GM19351 (cell line): ENCODE measurements around the gene CFAP299.
A peak's percentile ranks its signal among the peaks of the same experiment; 100 is the strongest.
"Not testable (repeated sequence)": the region's sequence is repeated elsewhere in the genome, so short reads cannot be mapped to it uniquely, and the experiment has no call there.

Experiments
- ATAC-seq: cut with Tn5 transposase; IDR thresholded peaks from one replicate; pipeline ENCODE4 v1.9.1; 2021; ENCODE audit warnings: mild to moderate bottlenecking, moderate library complexity; ENCODE audit not compliant: unreplicated experiment

The CFAP299 gene

GRCh38 chr4:80324171-80324570, 11.4 kb upstream of the CFAP299 start:
- ATAC-seq = no peak

- no peak for ATAC-seq
Observed at GRCh38 chr4:80331693-80332092, 3.8 kb upstream of the CFAP299 start.

- ATAC-seq = no peak
Observed at GRCh38 chr4:80333121-80333520, 2.4 kb upstream of the CFAP299 start.

- no peak for ATAC-seq
Observed at GRCh38 chr4:80334568-80334967, 962 bp upstream of the CFAP299 start.

- ATAC-seq = no peak
Observed at GRCh38 chr4:80335226-80335553, 340 bp upstream of the CFAP299 start.

- no peak for ATAC-seq
Observed at GRCh38 chr4:80336582-80336981, 1.1 kb downstream of the CFAP299 start.

- no peak for ATAC-seq
Observed at GRCh38 chr4:80340036-80340435, 4.5 kb downstream of the CFAP299 start.

GRCh38 chr4:80342684-80343083, 7.2 kb downstream of the CFAP299 start:
- ATAC-seq = not testable (repeated sequence)

- ATAC-seq = no peak
Observed at GRCh38 chr4:80343887-80344286, 8.4 kb downstream of the CFAP299 start.

- no peak for ATAC-seq
Observed at GRCh38 chr4:80360084-80360483, 24.6 kb downstream of the CFAP299 start.

- no peak for ATAC-seq
Observed at GRCh38 chr4:80360900-80361299, 25.4 kb downstream of the CFAP299 start.

GRCh38 chr4:80361329-80361900, 25.9 kb downstream of the CFAP299 start:
- ATAC-seq = peak; percentile 47

GRCh38 chr4:80362578-80363181, 27.1 kb downstream of the CFAP299 start:
- ATAC-seq = peak; percentile 76

- peak; percentile 80 for ATAC-seq
Observed at GRCh38 chr4:80365928-80366327, 30.4 kb downstream of the CFAP299 start.

GRCh38 chr4:80367737-80368136, 32.2 kb downstream of the CFAP299 start:
- ATAC-seq = no peak

- ATAC-seq = no peak
Observed at GRCh38 chr4:80370635-80371034, 35.1 kb downstream of the CFAP299 start.

- no peak for ATAC-seq
Observed at GRCh38 chr4:80371046-80371445, 35.5 kb downstream of the CFAP299 start.

GRCh38 chr4:80374180-80374579, 38.6 kb downstream of the CFAP299 start:
- ATAC-seq = no peak

GRCh38 chr4:80382090-80382832, 46.7 kb downstream of the CFAP299 start:
- ATAC-seq = peak; percentile 47

GRCh38 chr4:80385397-80386280, 50.1 kb downstream of the CFAP299 start:
- ATAC-seq = no peak

GRCh38 chr4:80386281-80386886, 50.9 kb downstream of the CFAP299 start:
- no peak for ATAC-seq
